GM21717 (cell line): ENCODE results near the gene TRAM2.

Experiments
- ATAC-seq: cut with Tn5 transposase; IDR thresholded peaks from one replicate; pipeline ENCODE4 v1.9.1; 2021; ENCODE audit warnings: mild to moderate bottlenecking, moderate library complexity; ENCODE audit not compliant: unreplicated experiment

The TRAM2 gene

GRCh38 chr6:52533491-52533890 is 43.4 kb downstream of the TRAM2 start:
- no peak for ATAC-seq

- ATAC-seq: no peak
Observed at GRCh38 chr6:52532457-52532856, 44.4 kb downstream of the TRAM2 start.

GRCh38 chr6:52531834-52532233 is 45.0 kb downstream of the TRAM2 start:
- ATAC-seq: no peak

GRCh38 chr6:52531396-52531795 is 45.5 kb downstream of the TRAM2 start:
- no peak for ATAC-seq

- ATAC-seq: no peak
Observed at GRCh38 chr6:52530351-52530750, 46.5 kb downstream of the TRAM2 start.

GRCh38 chr6:52529311-52529710 is 47.5 kb downstream of the TRAM2 start:
- no peak for ATAC-seq

- ATAC-seq: no peak
Observed at GRCh38 chr6:52527436-52527835, 49.4 kb downstream of the TRAM2 start.

- no peak for ATAC-seq
Observed at GRCh38 chr6:52526634-52527033, 50.2 kb downstream of the TRAM2 start.

- ATAC-seq: no peak
Observed at GRCh38 chr6:52524918-52525317, 51.9 kb downstream of the TRAM2 start.

- ATAC-seq: no peak
Observed at GRCh38 chr6:52523378-52524142, 53.3 kb downstream of the TRAM2 start.

- ATAC-seq: no peak
Observed at GRCh38 chr6:52522655-52523054, 54.2 kb downstream of the TRAM2 start.

- no peak for ATAC-seq
Observed at GRCh38 chr6:52522151-52522626, 54.7 kb downstream of the TRAM2 start.

GRCh38 chr6:52519618-52520017 is 57.2 kb downstream of the TRAM2 start:
- no peak for ATAC-seq

- no peak for ATAC-seq
Observed at GRCh38 chr6:52518279-52518945, 58.4 kb downstream of the TRAM2 start.

- peak; percentile 92 for ATAC-seq
Observed at GRCh38 chr6:52517502-52518278, 59.2 kb downstream of the TRAM2 start.

GRCh38 chr6:52516943-52517342 is 59.9 kb downstream of the TRAM2 start:
- no peak for ATAC-seq

- ATAC-seq: no peak
Observed at GRCh38 chr6:52516269-52516668, 60.6 kb downstream of the TRAM2 start.

GRCh38 chr6:52515219-52515960 is 61.5 kb downstream of the TRAM2 start:
- ATAC-seq: no peak

GRCh38 chr6:52514514-52514913 is 62.3 kb downstream of the TRAM2 start:
- ATAC-seq: no peak

GRCh38 chr6:52513896-52514295 is 63.0 kb downstream of the TRAM2 start:
- ATAC-seq: no peak

- ATAC-seq: no peak
Observed at GRCh38 chr6:52513464-52513863, 63.4 kb downstream of the TRAM2 start.
